ENCODE results near the gene KRTAP10-8. TPM values are rescaled to one million over a fixed set of nuclear protein-coding genes. Genes with fewer than 3 reads are reported as not detected.

Gene KRTAP10-8
- total RNA-seq, 4 donors from 2014 or later, result not detected

GRCh38 chr21:44581158-44581557 lies 30.7 kb upstream of the KRTAP10-8 start:
- no peak for ATAC-seq (ENCODE audit: low FRiP score)
- no peak for DNase-seq (ENCODE audit: low spot score)
- TF ChIP-seq CTCF (IDR thresholded peaks at IDR 0.05), result no peak

GRCh38 chr21:44582055-44582454 lies 29.8 kb upstream of the KRTAP10-8 start:
- no peak for ATAC-seq (ENCODE audit: low FRiP score)
- no peak for TF ChIP-seq CTCF (IDR thresholded peaks at IDR 0.05)
- DNase-seq (ENCODE audit: low spot score), result no peak

- DNase-seq (ENCODE audit: low spot score), result no peak
- TF ChIP-seq CTCF (IDR thresholded peaks at IDR 0.05), result no peak
- no peak for ATAC-seq (ENCODE audit: low FRiP score)
Measured at GRCh38 chr21:44583089-44583799, 28.6 kb upstream of the KRTAP10-8 start.

- no peak for DNase-seq (ENCODE audit: low spot score)
- ATAC-seq (ENCODE audit: low FRiP score), result no peak
- TF ChIP-seq CTCF (IDR thresholded peaks at IDR 0.05), result no peak
Measured at GRCh38 chr21:44583800-44584147, 28.1 kb upstream of the KRTAP10-8 start.

GRCh38 chr21:44585892-44586291 lies 26.0 kb upstream of the KRTAP10-8 start:
- no peak for ATAC-seq (ENCODE audit: low FRiP score)
- no peak for TF ChIP-seq CTCF (IDR thresholded peaks at IDR 0.05)
- no peak for DNase-seq (ENCODE audit: low spot score)

GRCh38 chr21:44589094-44589493 lies 22.8 kb upstream of the KRTAP10-8 start:
- no peak for DNase-seq (ENCODE audit: low spot score)

More at GRCh38 chr21:44589094-44589493, 22.8 kb upstream of the KRTAP10-8 start:
- ATAC-seq (ENCODE audit: low FRiP score), result no peak
- no peak for TF ChIP-seq CTCF (IDR thresholded peaks at IDR 0.05)

Measured in omental fat pad (tissue), 4 donors.